Natural killer cell (primary cell): ENCODE data around the gene TUBGCP6. TPM values are rescaled to one million over a fixed set of nuclear protein-coding genes. Genes with fewer than 3 reads are reported as not detected.

Experiments
- ATAC-seq, 3 donors: fragments of 150-1000 bp in 2 of 3; fragments of 200-7000 bp in 1 of 3; cut with Tn5 transposase; 1 replicate in 1 of 3; 2 replicates in 2 of 3; pipeline ENCODE4 v1.10.0; 2021; ENCODE audit warnings: mild to moderate bottlenecking in 2 of 3, moderate library complexity in 2 of 3
- DNase-seq, 2 donors: peaks; one replicate each; pipeline versions ENCODE4 v3.0.0 to v3.0.0-alpha.2; 2013 to 2021; ENCODE audit warnings: mixed read lengths in 1 of 2
- H3K27ac ChIP-seq: one replicate; pipeline ENCODE4 v1.5.1; 2013; ENCODE audit warnings: mild to moderate bottlenecking, low read length
- H3K27me3 ChIP-seq: one replicate; pipeline ENCODE4 v1.6.1; 2013; ENCODE audit warnings: low read length; ENCODE audit not compliant: control insufficient read depth, insufficient read depth
- H3K36me3 ChIP-seq: one replicate; pipeline ENCODE4 v1.6.1; 2013; ENCODE audit warnings: low read length; ENCODE audit not compliant: control insufficient read depth, insufficient read depth
- H3K4me1 ChIP-seq: one replicate; pipeline ENCODE4 v1.6.1; 2013; ENCODE audit warnings: low read length; ENCODE audit not compliant: control insufficient read depth, insufficient read depth
- H3K4me3 ChIP-seq: one replicate; pipeline ENCODE4 v1.5.1; 2013; ENCODE audit warnings: low read length
- H3K9me3 ChIP-seq: one replicate; pipeline ENCODE4 v1.6.1; 2013; ENCODE audit warnings: low read length; ENCODE audit not compliant: control insufficient read depth, insufficient read depth
- H3K27ac Mint-ChIP-seq, 2 donors: one replicate each; pipeline ENCODE4 v1.8.0; 2022; ENCODE audit warnings: mild to moderate bottlenecking in 2 of 2, mixed read lengths in 2 of 2, moderate library complexity in 1 of 2
- H3K27me3 Mint-ChIP-seq, 2 donors: one replicate each; pipeline ENCODE4 v1.8.0; 2022; ENCODE audit warnings: low read depth in 2 of 2, mixed read lengths in 2 of 2
- H3K36me3 Mint-ChIP-seq: one replicate; pipeline ENCODE4 v1.8.0; 2022; ENCODE audit warnings: mixed read lengths
- H3K4me1 Mint-ChIP-seq, 2 donors: one replicate each; pipeline ENCODE4 v1.8.0; 2022; ENCODE audit warnings: mixed read lengths in 2 of 2
- H3K4me3 Mint-ChIP-seq: one replicate; pipeline ENCODE4 v1.8.0; 2022; ENCODE audit warnings: mild to moderate bottlenecking, moderate library complexity, mixed read lengths
- H3K9me3 Mint-ChIP-seq, 2 donors: one replicate each; pipeline ENCODE4 v1.8.0; 2022; ENCODE audit warnings: mixed read lengths in 2 of 2
- CTCF ChIP-seq: fragments of 200-600 bp; IDR thresholded peaks from one replicate; pipeline ENCODE4 v1.8.0; 2022; ENCODE audit warnings: antibody characterized with exemption
- WGBS: methylation state at CpG from one replicate; pipeline ENCODE4 v1.1.7; 2013; ENCODE audit warnings: missing lambda C conversion rate; ENCODE audit not compliant: insufficient coverage; 5-methylcytosine and 5-hydroxymethylcytosine counted together
- intact Hi-C: fragments of 100-400 bp; cut with micrococcal nuclease; formaldehyde crosslinking; loops from one replicate; pipeline ENCODE4 v1.14.2; 2022
- total RNA-seq, 4 donors: library from RNA; stranded (reverse); fragments of 120-200 nt in 1 of 4; gene quantifications; one replicate each; pipeline versions ENCODE4 v1.2.3 to v1.2.4, GENCODE V29; 2013 to 2022

TUBGCP6 gene
- total RNA-seq, 3 donors from 2014 or later (not counting 1 experiment from before 2014, with no cell fraction given): 105 to 126 (median 118) TPM

- intact Hi-C loops: no loop called here
- peak overlapping the region in 1 of 2 donors; percentile 27 for H3K27ac Mint-ChIP-seq
These were observed 40.3 kb downstream of the TUBGCP6 start for GRCh38 chr22:50204571-50204970.

GRCh38 chr22:50203288-50203687, 41.5 kb downstream of the TUBGCP6 start:
- H3K4me3 Mint-ChIP-seq: no peak overlapping the region
- Histone ChIP-seq H3K36me3 (peaks cover 15% of the 10 kb centered on the region), H3K4me3 (no peak overlapping the region), H3K4me1 (peaks cover 29% of the 10 kb centered on the region), H3K9me3 (no peaks in the 10 kb centered on the region), H3K27me3 (no peaks in the 10 kb centered on the region), H3K27ac (no peak overlapping the region)
- H3K9me3 Mint-ChIP-seq: no peaks in the 10 kb centered on the region
- H3K4me1 Mint-ChIP-seq: peaks cover 24 to 30% of the 10 kb centered on the region in 2 donors
- ATAC-seq: no peak
- 100% methylated on average over 1 of the region's 1 CpG for WGBS
- no peak for TF ChIP-seq CTCF
- H3K36me3 Mint-ChIP-seq: no peaks in the 10 kb centered on the region
- H3K27ac Mint-ChIP-seq: no peak overlapping the region
- no peaks in the 10 kb centered on the region for H3K27me3 Mint-ChIP-seq
- no peak for DNase-seq
- intact Hi-C loops: no loop called here

More at GRCh38 chr22:50204571-50204970, 40.3 kb downstream of the TUBGCP6 start:
- H3K4me3 Mint-ChIP-seq: no peak overlapping the region
- H3K36me3 Mint-ChIP-seq: no peaks in the 10 kb centered on the region
- H3K4me1 Mint-ChIP-seq: peaks cover 24 to 29% of the 10 kb centered on the region in 2 donors
- peaks cover 28% of the 10 kb centered on the region for H3K4me1 ChIP-seq
- DNase-seq (no peak), ATAC-seq (no peak)
- H3K9me3 ChIP-seq: no peaks in the 10 kb centered on the region
- TF ChIP-seq CTCF: no peak
- H3K9me3 Mint-ChIP-seq: no peaks in the 10 kb centered on the region
- H3K36me3 ChIP-seq: peaks cover 16% of the 10 kb centered on the region
- H3K4me3 ChIP-seq: no peak overlapping the region
- no peaks in the 10 kb centered on the region for H3K27me3 ChIP-seq
- WGBS: 91% methylated on average over 7 of the region's 7 CpGs
- no peak overlapping the region for H3K27ac ChIP-seq
- H3K27me3 Mint-ChIP-seq: no peaks in the 10 kb centered on the region

- 87% methylated on average over 12 of the region's 13 CpGs for WGBS
These were observed 42.6 kb downstream of the TUBGCP6 start for GRCh38 chr22:50202130-50202666.

More at GRCh38 chr22:50202130-50202666, 42.6 kb downstream of the TUBGCP6 start:
- ATAC-seq (no peak), DNase-seq (no peak)
- no peaks in the 10 kb centered on the region for H3K9me3 ChIP-seq
- no peak overlapping the region for H3K27ac ChIP-seq
- peak overlapping the region; percentile 19 for H3K4me3 ChIP-seq
- TF ChIP-seq CTCF: no peak
- H3K4me1 Mint-ChIP-seq: peaks cover 24 to 30% of the 10 kb centered on the region in 2 donors
- peak overlapping the region; percentile 87 for H3K4me3 Mint-ChIP-seq
- H3K36me3 ChIP-seq: peaks cover 15% of the 10 kb centered on the region
- no peaks in the 10 kb centered on the region for H3K9me3 Mint-ChIP-seq
- H3K27me3 ChIP-seq: no peaks in the 10 kb centered on the region
- intact Hi-C loops: no loop called here
- H3K4me1 ChIP-seq: peaks cover 24% of the 10 kb centered on the region
- H3K36me3 Mint-ChIP-seq: no peaks in the 10 kb centered on the region
- no peaks in the 10 kb centered on the region for H3K27me3 Mint-ChIP-seq
- H3K27ac Mint-ChIP-seq: no peak overlapping the region
